Endothelial cell of umbilical vein (primary cell): ENCODE results near the gene MIOS. TPM values are rescaled to one million over a fixed set of nuclear protein-coding genes. Genes with fewer than 3 reads are reported as not detected.

Source experiments
- BruUV-seq: library from RNA; stranded (reverse); fragments of 400-500 nt; replicated peaks from 2 replicates; lab custom pipeline; 2021; lab: Mats Ljungman, UMichigan
- CTCF ChIA-PET: fragments of 300-600, 350-600 bp; sonication (Branson Sonifier 250); formaldehyde crosslinking; loops from one replicate; lab custom pipeline; 2021; ENCODE audit warnings: antibody characterized with exemption, inconsistent platforms; lab: Charles Lee
- POLR2A ChIA-PET: fragments of 300-600, 350-600 bp; sonication (Branson Sonifier 250); formaldehyde crosslinking; loops from one replicate; lab custom pipeline; 2021; ENCODE audit warnings: antibody characterized with exemption, inconsistent platforms; lab: Charles Lee
- DNase-seq: peaks from one replicate; pipeline ENCODE4 v3.0.0-alpha.2; 2011; ENCODE audit warnings: low read depth, low spot score
- FAIRE-seq: peaks from 2 replicates; lab custom pipeline; 2011; peaks lifted over from hg19 to GRCh38; lab: Jason Lieb, UNC
- H2AFZ ChIP-seq: 2 replicates; pipeline ENCODE4 v1.6.0; 2012; ENCODE audit warnings: low read depth, low read length, control low read depth, inconsistent platforms
- H3K27ac ChIP-seq: 2 replicates; pipeline ENCODE4 v1.5.1; 2011; ENCODE audit warnings: low read depth, mild to moderate bottlenecking, control low read depth, low read length, moderate library complexity; ENCODE audit not compliant: insufficient read depth
- H3K27me3 ChIP-seq, 2 experiments: 2 replicates each; pipeline versions ENCODE4 v1.6.0 to v1.6.1; 2011; ENCODE audit warnings: low read length in 2 of 2, mixed read lengths in 1 of 2; ENCODE audit not compliant: control insufficient read depth in 2 of 2, insufficient read depth in 2 of 2
- H3K36me3 ChIP-seq, 2 experiments: 2 replicates in 1 of 2; 3 replicates in 1 of 2; pipeline ENCODE4 v1.5.1; 2011; ENCODE audit warnings: low read length in 2 of 2, mild to moderate bottlenecking in 1 of 2, moderate library complexity in 1 of 2; ENCODE audit not compliant: control insufficient read depth in 2 of 2, insufficient read depth in 2 of 2; ENCODE audit errors: extremely low read depth in 1 of 2
- H3K4me1 ChIP-seq: 3 replicates; pipeline ENCODE4 v1.5.1; 2011; ENCODE audit warnings: mild to moderate bottlenecking, low read length; ENCODE audit not compliant: control insufficient read depth, insufficient read depth; ENCODE audit errors: extremely low read depth
- H3K4me2 ChIP-seq: 2 replicates; pipeline ENCODE4 v1.6.1; 2011; ENCODE audit warnings: low read length, control low read depth, mixed read lengths; ENCODE audit not compliant: insufficient read depth
- H3K4me3 ChIP-seq, 3 experiments: fragments of 200-600 bp in 1 of 3; sonication (generic), shearing (Covaris generic) in 1 of 3; replicated peaks in 1 of 3; 2 replicates each; pipeline ENCODE4 v1.5.1; 2011 to 2016; ENCODE audit warnings: control low read depth in 3 of 3, low read length in 3 of 3, mild to moderate bottlenecking in 2 of 3, inconsistent platforms in 1 of 3, low read depth in 1 of 3, moderate library complexity in 1 of 3; ENCODE audit not compliant: insufficient read depth in 1 of 3
- H3K79me2 ChIP-seq: 2 replicates; pipeline ENCODE4 v1.6.0; 2012; ENCODE audit warnings: low read length, inconsistent platforms; ENCODE audit not compliant: control insufficient read depth, insufficient read depth
- H3K9ac ChIP-seq: replicated peaks from 2 replicates; pipeline ENCODE3; 2011; ENCODE audit warnings: low read length, control low read depth; ENCODE audit not compliant: insufficient read depth; ENCODE audit errors: extremely low read depth
- H3K9me1 ChIP-seq: replicated peaks from 3 replicates; pipeline ENCODE4 v1.6.0; 2011; ENCODE audit warnings: mild to moderate bottlenecking, low read length; ENCODE audit not compliant: control insufficient read depth, insufficient read depth; ENCODE audit errors: extremely low read depth
- H3K9me3 ChIP-seq: replicated peaks from 2 replicates; pipeline ENCODE4 v1.5.1; 2012; ENCODE audit warnings: low read length, inconsistent platforms; ENCODE audit not compliant: control insufficient read depth, insufficient read depth
- H4K20me1 ChIP-seq: replicated peaks from 2 replicates; pipeline ENCODE3; 2011; ENCODE audit warnings: mild to moderate bottlenecking, low read length; ENCODE audit not compliant: control insufficient read depth, insufficient read depth; ENCODE audit errors: extremely low read depth
- EZH2 ChIP-seq: IDR thresholded peaks from 2 replicates; pipeline ENCODE4 v1.6.1; 2012; ENCODE audit warnings: borderline replicate concordance, low read depth, mild to moderate bottlenecking, moderate library complexity, low read length, inconsistent platforms; ENCODE audit not compliant: severe bottlenecking
- FOS ChIP-seq: IDR thresholded peaks from 2 replicates; pipeline ENCODE4 v1.6.1; 2011; ENCODE audit warnings: mild to moderate bottlenecking, low read length, moderate library complexity, borderline replicate concordance; ENCODE audit not compliant: insufficient read depth
- GATA2 ChIP-seq: IDR thresholded peaks from 2 replicates; pipeline ENCODE4 v1.7.0; 2011; ENCODE audit warnings: low read depth, mild to moderate bottlenecking, moderate library complexity, mixed read lengths, low read length; ENCODE audit not compliant: insufficient read length, insufficient read depth
- JUN ChIP-seq: IDR thresholded peaks from 2 replicates; pipeline ENCODE4 v1.6.1; 2011; ENCODE audit warnings: borderline replicate concordance, low read depth; ENCODE audit not compliant: insufficient read length, insufficient read depth
- MYC ChIP-seq: IDR thresholded peaks from one replicate; pipeline ENCODE4 v1.6.1; 2011; ENCODE audit warnings: mild to moderate bottlenecking, low read depth, low read length
- POLR2A ChIP-seq: IDR thresholded peaks from 2 replicates; pipeline ENCODE4 v1.6.1; 2012; ENCODE audit warnings: low read depth, mild to moderate bottlenecking, control low read depth, low read length
- POLR2AphosphoS5 ChIP-seq: IDR thresholded peaks from 2 replicates; pipeline ENCODE4 v1.6.1; 2012; ENCODE audit warnings: low read depth, mild to moderate bottlenecking, control low read depth, low read length, moderate library complexity; ENCODE audit not compliant: insufficient read depth
- dilution Hi-C: fragments of 300-500 bp; cut with MboI; formaldehyde crosslinking; loops from one replicate; pipeline ENCODE4 v1.15.0; 2019; ENCODE audit warnings: low sequenced_read_pairs; ENCODE audit not compliant: extremely low pct_ligation_motif_present
- intact Hi-C: fragments of 100-400 bp; cut with micrococcal nuclease; formaldehyde crosslinking; loops from one replicate; pipeline ENCODE4 v1.10.0; 2022
- polyA plus RNA-seq, 4 experiments: library from polyadenylated mRNA; depleted of rRNA in 3 of 4; stranded (reverse) in 3 of 4; unstranded in 1 of 4; fragments of >200 nt; gene quantifications; 2 replicates each; pipeline versions ENCODE4 v1.2.1 to v1.2.3, GENCODE V29; 2011 to 2012; ENCODE audit warnings: missing spikeins in 1 of 4
- total RNA-seq: library from RNA; stranded (reverse); gene quantifications from 2 replicates; pipeline ENCODE4 v1.2.3, GENCODE V29; 2021
- TF ChIP-seq, protein P1 (sequence below): IDR thresholded peaks from 2 replicates; pipeline ENCODE4 v1.6.1; 2011; ENCODE audit not compliant: insufficient read depth, insufficient read length
- TF ChIP-seq, protein P2 (sequence below), 2 donors: IDR thresholded peaks; 1 replicate in 1 of 2; 2 replicates in 1 of 2; pipeline ENCODE4 v1.5.1; 2011; ENCODE audit warnings: low read length in 2 of 2, mild to moderate bottlenecking in 2 of 2, moderate library complexity in 2 of 2, control low read depth in 1 of 2, inconsistent platforms in 1 of 2, low read depth in 1 of 2; ENCODE audit not compliant: insufficient read depth in 1 of 2; ENCODE audit errors: extremely low read depth in 1 of 2

The MIOS gene
- total and polyA plus RNA-seq, 2 donors (not counting 3 experiments of a cell fraction or from before 2014, with no cell fraction given): 8.5 to 16.8 TPM

DNA sequence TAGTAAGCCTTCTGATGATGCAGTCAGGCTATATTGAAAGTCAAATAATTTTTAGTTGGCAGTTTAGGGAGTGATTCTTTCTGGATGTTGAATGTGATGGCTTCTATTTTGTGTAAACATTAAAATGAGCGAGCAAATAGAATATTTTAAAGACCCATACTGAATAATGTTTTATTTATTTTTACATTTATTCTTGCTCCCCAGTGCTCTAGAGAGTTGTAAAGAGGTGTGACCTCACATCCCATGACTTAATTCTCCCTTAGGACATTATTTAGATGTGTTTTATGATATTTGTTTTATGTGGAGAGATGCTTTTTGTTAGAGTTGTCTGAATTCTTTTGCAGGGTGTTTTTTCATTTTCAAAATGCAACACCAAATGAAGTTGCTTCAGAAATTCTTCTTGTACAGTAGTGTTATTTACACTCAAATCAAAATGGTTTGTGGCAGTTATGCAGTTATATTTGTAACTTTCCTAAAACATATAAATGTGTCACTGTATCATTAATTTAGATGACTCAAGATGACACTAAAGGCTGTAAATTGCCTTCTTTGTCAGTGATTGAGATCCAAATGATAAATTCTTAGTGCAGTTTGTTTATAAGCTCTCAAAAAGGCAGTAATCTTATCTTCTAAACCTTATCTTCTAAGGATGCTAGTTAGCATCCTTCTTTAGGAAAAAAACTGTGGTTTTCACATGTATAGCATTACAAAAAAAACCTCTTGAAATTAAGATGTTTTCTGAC, 86.3 kb downstream of the MIOS start:
- Histone ChIP-seq H3K4me1 (no peaks in the 10 kb centered on the region), H3K4me3 (no peak overlapping the region), H3K79me2 (no peaks in the 10 kb centered on the region), H3K27me3 (no peaks in the 10 kb centered on the region), H4K20me1 (no peaks in the 10 kb centered on the region), H3K9me1 (no peaks in the 10 kb centered on the region), H3K27ac (no peak overlapping the region), H3K9ac (no peak overlapping the region), H2AFZ (no peak overlapping the region), H3K4me2 (no peak overlapping the region), H3K9me3 (no peaks in the 10 kb centered on the region), H3K36me3 (no peaks in the 10 kb centered on the region)
- CTCF ChIA-PET: interaction anchor here (1.0 kb wide), 1 partner anchor 28 kb away, joined by 3 read pairs; no protein-coding TSS in a partner anchor
- POLR2A ChIA-PET: no interaction called here
- no TSS peak for BruUV-seq
- dilution Hi-C loops: no loop called here
- DNase-seq (no peak), FAIRE-seq (no peak)
- no peak for TF ChIP-seq MYC
- no peak for TF ChIP-seq POLR2AphosphoS5
- TF ChIP-seq, protein P1, sequence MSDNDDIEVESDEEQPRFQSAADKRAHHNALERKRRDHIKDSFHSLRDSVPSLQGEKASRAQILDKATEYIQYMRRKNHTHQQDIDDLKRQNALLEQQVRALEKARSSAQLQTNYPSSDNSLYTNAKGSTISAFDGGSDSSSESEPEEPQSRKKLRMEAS: no peak
- TF ChIP-seq GATA2: no peak
- no peak for TF ChIP-seq POLR2A
- TF ChIP-seq EZH2: no peak
- no peak for TF ChIP-seq FOS
- TF ChIP-seq, protein P2, sequence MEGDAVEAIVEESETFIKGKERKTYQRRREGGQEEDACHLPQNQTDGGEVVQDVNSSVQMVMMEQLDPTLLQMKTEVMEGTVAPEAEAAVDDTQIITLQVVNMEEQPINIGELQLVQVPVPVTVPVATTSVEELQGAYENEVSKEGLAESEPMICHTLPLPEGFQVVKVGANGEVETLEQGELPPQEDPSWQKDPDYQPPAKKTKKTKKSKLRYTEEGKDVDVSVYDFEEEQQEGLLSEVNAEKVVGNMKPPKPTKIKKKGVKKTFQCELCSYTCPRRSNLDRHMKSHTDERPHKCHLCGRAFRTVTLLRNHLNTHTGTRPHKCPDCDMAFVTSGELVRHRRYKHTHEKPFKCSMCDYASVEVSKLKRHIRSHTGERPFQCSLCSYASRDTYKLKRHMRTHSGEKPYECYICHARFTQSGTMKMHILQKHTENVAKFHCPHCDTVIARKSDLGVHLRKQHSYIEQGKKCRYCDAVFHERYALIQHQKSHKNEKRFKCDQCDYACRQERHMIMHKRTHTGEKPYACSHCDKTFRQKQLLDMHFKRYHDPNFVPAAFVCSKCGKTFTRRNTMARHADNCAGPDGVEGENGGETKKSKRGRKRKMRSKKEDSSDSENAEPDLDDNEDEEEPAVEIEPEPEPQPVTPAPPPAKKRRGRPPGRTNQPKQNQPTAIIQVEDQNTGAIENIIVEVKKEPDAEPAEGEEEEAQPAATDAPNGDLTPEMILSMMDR (IDR thresholded peaks at IDR 0.05; ENCODE audit: extremely low read depth in 1 of 2, insufficient read depth in 1 of 2, low read depth in 1 of 2, low read length in 2 of 2): no peak
- TF ChIP-seq JUN: no peak
- intact Hi-C loops: no loop called here
